Kidney glomerular epithelial cell (primary cell): ENCODE data around the gene IL23A.
"Not testable (repeated sequence)": the region's sequence is repeated elsewhere in the genome, so short reads cannot be mapped to it uniquely, and the experiment has no call there.

Experiments used
- DNase-seq: peaks from one replicate; lab custom pipeline; 2025; lab: John Stamatoyannopoulos, UW

The IL23A gene, protein sequence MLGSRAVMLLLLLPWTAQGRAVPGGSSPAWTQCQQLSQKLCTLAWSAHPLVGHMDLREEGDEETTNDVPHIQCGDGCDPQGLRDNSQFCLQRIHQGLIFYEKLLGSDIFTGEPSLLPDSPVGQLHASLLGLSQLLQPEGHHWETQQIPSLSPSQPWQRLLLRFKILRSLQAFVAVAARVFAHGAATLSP

DNA sequence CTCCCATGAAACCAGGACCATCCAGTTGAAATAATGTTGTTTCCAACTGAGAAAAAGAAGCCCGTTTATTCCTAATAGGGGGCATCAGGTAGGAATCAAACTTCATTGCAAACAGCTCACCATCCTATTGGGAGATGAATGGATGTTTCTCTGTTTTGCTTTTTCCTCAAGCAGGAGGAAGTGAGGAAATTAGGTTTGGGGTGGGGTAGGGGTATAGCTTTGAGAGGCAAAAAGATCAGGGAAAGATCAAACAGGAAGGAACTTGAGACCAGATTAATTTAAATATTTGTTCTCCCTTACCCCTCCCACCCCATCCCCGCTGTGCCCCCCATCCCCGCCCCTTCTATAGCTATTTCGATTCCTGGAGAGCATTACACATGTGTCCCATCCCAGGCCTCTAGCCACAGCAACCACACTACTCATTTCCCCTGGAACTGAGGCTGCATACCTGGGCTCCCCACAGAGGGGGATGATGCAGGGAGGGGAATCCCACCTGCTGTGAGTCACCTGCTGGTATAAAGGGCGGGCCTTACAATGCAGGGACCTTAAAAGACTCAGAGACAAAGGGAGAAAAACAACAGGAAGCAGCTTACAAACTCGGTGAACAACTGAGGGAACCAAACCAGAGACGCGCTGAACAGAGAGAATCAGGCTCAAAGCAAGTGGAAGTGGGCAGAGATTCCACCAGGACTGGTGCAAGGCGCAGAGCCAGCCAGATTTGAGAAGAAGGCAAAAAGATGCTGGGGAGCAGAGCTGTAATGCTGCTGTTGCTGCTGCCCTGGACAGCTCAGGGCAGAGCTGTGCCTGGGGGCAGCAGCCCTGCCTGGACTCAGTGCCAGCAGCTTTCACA, at the start of gene IL23A:
IL23A (plus strand) TSS at position 577 of the 850 bp plus-strand sequence; CDS start at position 738, 161 bp downstream.
- DNase-seq = peak; percentile 71

DNA sequence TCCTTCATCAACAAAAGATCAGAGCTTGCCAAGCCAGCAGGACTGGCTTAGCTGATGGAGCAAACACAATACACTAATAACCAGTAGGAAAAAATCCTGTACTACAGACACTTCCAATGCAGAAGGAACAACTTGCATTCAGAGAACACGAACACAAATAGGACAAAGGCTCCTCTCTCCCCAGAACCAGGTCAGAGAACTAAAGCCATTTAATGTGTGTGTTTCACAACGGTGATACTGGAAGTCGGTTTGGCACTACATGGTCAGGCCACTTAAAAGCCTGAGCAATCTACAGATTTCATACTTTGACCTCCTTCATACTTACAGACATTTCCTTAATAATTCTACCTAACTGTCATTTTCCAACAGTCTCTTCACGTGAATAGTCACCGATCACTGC, 44.9 kb upstream of the IL23A start:
- DNase-seq = no peak

- DNase-seq = no peak
Measured at GRCh38 chr12:56296295-56296694, 42.4 kb upstream of the IL23A start.

GRCh38 chr12:56297400-56297799, 41.3 kb upstream of the IL23A start:
- DNase-seq = no peak

DNA sequence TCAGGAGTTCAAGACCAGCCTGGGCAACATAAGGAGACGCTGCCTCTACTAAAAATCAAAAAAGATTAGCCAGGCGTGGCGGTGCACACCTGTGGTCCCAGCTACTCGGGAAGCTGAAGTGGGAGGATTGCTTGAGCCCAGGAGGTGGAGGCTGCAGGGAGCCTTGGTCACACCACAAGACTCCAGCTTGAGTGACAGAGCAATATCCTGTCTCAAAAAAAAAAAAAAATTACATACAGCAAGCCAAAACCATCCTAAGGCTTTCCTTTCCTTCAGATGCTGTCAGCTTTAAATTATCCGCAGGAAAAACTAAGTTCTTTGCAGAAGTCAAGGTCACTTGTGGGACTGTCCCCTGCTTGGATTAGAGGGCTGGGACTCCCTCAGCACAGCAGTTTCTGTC, 39.9 kb upstream of the IL23A start:
- no peak for DNase-seq

DNA sequence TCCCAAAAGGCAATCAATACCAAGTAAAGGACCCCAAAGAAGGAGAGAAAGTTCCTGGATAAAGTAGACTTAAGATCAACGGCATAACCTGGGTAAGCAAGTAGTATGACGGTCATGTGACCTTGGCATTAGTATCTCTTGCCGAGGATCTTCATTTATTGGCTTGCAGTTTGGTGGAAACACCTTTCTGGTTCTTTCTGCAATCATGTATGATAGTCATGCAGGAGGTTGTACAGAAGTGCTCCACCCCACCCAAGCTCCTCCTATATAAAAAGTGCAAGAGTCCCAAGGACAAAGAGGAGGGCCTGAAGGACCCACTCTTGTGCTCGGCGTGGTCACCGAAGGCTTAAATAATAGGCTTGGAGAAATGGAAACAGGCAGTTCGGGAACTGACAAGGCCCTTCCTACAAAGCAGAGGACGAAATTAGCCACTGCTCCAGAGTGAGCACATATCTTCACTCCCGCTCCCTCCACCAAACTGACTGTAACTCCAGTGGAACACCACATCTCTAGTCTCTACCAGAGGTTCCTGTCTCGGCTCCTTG, 39.3 kb upstream of the IL23A start:
- no peak for DNase-seq

GRCh38 chr12:56299853-56300643, 38.6 kb upstream of the IL23A start, which contains the start of gene CS:
TSS of gene CS (minus strand) at chr12:56300330. CDS start at chr12:56300201, 129 bp downstream.
- DNase-seq = peak; percentile 94

DNA sequence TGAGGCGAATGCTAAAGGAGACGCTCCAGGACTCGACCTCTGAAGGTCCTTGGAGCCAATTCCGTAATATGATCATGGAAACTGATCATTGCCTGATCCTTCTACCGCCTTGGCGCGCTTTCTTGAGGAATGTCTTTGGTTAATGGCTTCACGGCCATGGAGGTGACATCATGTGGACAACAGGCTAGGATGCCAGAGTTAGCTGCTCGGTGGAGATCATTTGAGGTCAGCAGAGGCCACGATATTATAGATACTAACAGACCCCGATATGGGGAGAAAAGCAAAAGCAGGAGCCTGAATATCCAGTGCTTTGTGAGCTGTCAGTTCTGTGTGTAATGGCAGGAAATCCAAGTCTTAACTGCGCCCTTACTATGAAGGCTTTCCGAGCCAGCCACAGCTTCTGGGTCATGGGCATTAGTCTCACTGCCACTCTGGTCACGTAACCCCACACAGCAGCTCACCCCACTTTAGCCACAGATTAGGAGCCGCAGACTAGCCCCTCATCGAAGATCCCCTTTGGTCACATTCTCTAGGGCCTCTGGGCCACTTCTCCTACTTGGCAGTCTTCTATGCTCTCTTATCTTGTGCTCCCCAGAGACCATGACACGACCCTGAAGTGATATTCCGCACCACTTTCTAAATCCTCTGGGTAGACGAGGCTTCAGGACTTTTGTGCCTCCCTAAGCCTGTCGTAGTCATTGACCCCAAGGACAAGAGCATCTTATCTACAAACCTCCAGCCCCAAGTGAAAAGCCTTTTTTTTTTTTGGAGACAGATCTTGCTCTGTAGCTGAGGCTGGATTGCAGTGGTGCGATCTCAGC, 37.8 kb upstream of the IL23A start:
- no peak for DNase-seq

DNA sequence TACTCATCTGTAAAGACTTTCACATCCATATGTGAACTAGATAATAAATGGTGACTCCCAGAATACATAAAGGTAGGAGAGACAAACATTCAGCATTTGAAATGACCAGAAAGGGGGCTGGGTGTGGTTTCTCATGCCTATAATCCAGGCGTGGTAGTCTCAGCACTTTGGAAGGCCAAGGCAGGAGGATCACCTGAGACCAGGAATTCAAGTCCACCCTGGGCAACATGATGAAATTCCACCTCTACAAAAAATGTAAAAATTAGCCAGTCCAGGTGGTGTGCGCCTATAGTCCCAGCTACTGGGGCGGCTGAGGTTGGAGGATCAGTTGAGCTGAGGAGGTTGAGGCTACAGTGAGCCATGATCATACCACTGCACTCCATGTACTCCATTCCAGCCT, 34.4 kb upstream of the IL23A start:
- DNase-seq = no peak

GRCh38 chr12:56304872-56305590, 33.7 kb upstream of the IL23A start:
- DNase-seq = no peak

GRCh38 chr12:56307221-56307965, 31.3 kb upstream of the IL23A start:
- no peak for DNase-seq

DNA sequence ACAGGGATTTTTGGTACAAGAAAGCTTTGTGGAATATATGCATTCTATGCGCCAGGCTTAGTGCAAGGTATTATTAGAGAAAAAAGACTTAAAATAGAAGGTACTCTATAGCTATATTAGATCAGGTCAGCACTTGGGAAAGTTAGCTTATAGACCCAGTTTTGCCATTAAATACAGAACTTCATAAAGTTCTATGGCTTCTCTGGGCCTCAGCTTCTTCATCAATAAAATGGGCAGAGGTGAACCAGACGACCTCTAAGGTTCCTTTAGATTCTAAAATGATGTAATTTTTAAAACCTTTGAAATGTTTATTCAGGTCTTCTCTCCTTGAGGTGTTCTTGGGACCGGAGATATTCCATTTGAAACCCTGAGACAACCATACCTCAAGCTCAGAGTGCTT, 30.0 kb upstream of the IL23A start:
- no peak for DNase-seq

GRCh38 chr12:56311003-56311402, 27.7 kb upstream of the IL23A start:
- no peak for DNase-seq

DNA sequence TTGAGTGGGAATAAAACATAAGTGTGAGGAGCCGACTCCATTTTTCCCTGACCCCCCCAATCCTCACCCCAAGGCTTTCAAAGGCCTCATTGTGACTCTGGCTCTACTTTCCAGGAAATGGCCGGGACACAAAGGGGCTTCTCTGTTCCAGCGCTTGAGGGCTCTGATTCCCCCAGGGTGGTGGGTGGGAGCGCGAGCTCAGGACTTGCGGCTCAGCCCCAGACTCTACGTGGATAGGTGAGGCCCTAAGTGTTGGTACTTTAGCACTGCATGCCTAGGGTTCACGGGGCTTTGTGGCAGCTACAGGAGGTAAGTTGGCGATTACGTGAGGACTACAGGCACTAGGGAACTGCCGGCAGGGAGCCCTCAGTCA, 23.4 kb upstream of the IL23A start:
- DNase-seq = peak; percentile 5

DNA sequence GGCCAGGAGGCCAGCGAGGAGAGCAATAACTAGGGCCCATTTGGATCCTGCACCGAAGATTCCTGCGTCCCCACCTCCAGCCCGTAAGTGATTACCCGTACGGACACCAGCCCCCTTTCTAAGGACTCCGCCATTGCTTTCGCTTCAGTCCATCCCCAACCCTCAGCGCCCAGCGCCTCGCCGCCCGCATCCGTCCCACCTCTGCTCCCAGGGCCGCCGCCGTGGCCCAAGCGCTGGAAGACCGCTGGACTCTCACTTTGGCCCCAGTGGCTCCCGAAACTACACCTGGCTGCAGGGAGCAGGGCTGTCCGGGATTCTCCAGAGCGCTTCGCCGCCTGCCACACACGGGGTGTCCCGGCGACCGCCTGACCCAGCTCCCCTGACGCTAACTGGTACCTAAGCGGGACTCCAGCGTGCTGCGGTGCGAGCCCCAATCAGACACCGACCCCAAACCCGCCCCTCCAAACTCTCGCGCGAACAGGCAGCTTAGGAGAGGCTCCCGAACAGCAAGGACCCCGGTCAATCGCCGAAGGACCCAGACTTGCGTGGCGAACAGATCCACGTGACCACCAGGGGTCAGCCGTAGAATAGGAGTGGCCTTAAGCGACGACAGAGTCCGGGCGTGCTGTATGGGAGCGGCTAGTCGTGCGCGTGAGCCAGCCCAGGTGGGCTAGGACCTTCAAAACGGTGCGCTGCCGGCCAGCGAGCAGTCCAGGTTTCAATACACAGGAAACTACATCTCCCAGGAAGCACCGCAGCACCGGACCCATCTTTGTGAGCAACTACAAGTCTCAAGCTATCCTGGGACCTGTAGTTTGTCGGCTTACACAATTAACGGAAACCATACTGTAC, 22.8 kb upstream of the IL23A start, which contains the start of gene CNPY2:
CNPY2 (minus strand) TSS at position 367 of the 852 bp plus-strand sequence. CDS start 771 bp downstream, outside the sequence.
- peak; percentile 99 for DNase-seq

DNA sequence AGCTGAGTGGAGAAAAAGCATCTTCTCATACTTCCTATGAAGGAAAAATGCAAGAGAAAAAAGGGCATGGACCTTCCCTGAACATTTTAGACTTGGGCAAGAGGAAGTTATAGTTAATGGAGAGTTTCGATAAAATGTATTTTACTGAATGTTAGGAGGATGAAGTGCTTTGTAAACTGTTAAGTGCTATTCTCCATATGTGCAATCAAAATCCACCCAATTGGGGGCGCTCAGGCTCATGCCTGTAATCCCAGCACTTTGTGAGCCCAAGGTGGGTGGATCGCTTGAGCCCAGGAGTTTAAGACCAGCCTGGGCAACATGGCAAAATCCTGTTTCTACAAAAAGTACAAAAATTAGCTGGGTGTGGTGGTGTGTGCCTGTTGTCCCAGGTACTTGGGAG, 21.0 kb upstream of the IL23A start:
- DNase-seq = no peak

DNA sequence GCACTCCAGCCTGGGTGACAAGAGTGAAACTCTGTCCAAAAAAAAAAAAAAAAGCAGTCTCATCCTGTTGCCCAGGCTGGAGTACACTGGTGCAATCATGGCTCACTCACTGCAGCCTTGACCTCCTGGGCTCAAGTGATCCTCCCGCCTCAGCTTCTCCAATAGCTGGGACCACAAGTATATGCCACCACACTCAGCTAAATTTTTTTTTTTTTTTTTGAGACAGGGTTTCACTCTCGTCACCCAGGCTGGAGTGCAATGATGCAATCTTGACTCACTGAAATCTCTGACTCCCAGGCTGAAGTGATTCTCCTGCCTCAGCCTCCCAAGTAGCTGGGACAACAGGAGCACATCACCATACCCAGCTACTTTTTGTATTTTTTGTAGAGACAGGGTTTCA, 17.7 kb upstream of the IL23A start:
- no peak for DNase-seq

DNA sequence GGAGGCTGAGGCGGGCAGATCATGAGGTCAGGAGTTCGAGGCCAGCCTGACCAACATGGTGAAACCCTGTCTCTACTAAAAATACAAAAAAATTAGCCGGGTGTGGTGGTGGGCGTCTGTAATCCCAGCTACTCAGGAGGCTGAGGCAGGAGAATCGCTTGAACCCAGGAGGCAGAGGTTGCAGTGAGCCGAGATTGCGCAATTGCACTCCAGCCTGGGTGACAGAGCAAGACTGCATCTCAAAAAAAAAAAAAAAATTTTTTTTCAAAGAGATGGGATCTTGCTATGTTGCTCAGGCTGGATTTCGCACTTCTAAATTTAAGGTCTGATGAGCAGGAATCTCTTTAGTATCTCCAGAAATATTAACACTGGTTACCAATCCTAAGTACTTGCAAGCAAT, 17.1 kb upstream of the IL23A start:
- DNase-seq = not testable (repeated sequence)

DNA sequence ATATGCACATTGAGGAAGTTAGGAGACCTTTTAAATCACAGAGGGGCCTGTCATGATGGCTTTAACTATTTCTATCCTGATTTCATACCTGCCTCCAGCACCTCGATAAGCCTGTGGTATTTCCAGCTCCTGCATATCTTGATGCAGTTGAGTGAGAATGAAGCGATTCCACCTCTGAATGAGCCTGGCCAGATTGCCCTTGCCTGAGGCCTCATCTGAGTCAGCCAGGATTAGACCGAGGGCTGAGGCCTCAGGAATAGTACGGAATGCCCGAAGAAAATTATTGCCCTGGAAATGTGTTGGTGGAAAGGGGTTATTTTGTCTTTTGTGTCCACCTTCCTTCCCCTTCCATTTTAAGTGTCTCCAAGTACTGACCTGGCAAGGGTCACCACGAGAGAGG, 14.5 kb upstream of the IL23A start:
- no peak for DNase-seq
